ENCODE data around the gene BIRC5.

Gene BIRC5

GRCh38 chr17:78172249-78173051 is 41.6 kb upstream of the BIRC5 start:
- no peak for DNase-seq (ENCODE audit: extremely low read depth, low read depth)
- TF ChIP-seq, protein P1, sequence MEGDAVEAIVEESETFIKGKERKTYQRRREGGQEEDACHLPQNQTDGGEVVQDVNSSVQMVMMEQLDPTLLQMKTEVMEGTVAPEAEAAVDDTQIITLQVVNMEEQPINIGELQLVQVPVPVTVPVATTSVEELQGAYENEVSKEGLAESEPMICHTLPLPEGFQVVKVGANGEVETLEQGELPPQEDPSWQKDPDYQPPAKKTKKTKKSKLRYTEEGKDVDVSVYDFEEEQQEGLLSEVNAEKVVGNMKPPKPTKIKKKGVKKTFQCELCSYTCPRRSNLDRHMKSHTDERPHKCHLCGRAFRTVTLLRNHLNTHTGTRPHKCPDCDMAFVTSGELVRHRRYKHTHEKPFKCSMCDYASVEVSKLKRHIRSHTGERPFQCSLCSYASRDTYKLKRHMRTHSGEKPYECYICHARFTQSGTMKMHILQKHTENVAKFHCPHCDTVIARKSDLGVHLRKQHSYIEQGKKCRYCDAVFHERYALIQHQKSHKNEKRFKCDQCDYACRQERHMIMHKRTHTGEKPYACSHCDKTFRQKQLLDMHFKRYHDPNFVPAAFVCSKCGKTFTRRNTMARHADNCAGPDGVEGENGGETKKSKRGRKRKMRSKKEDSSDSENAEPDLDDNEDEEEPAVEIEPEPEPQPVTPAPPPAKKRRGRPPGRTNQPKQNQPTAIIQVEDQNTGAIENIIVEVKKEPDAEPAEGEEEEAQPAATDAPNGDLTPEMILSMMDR (IDR thresholded peaks at IDR 0.05; ENCODE audit: low read depth, low read length), result no peak

GRCh38 chr17:78173097-78173715 is 40.8 kb upstream of the BIRC5 start:
- no peak for DNase-seq (ENCODE audit: extremely low read depth, low read depth)
- TF ChIP-seq, protein P1 (IDR thresholded peaks at IDR 0.05; ENCODE audit: low read depth, low read length), result no peak

- TF ChIP-seq, protein P1 (IDR thresholded peaks at IDR 0.05; ENCODE audit: low read depth, low read length), result no peak
- DNase-seq (ENCODE audit: extremely low read depth, low read depth), result no peak
Measured at GRCh38 chr17:78174346-78174869, 39.6 kb upstream of the BIRC5 start.

- DNase-seq (ENCODE audit: extremely low read depth, low read depth), result no peak
- TF ChIP-seq, protein P1 (IDR thresholded peaks at IDR 0.05; ENCODE audit: low read depth, low read length), result no peak
Measured at GRCh38 chr17:78174870-78175642, 39.0 kb upstream of the BIRC5 start.

DNA sequence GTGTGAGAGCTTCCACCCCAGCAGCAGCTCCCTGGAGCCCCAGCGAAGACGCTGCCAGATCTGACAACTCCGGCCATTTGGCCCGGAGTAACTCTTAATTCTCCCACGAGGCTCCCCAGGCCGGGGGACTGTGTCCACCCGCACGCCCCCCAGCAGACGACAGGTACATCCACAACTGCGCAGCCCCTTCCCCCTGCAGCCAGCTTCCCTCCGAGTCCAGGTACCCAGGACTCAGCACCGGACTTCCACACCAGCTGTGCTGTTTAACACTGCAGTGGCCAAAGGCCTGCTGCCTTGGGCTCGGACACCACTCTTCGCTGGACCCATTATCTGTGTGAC is 38.4 kb upstream of the BIRC5 start:
- TF ChIP-seq, protein P1 (IDR thresholded peaks at IDR 0.05; ENCODE audit: low read depth, low read length), result no peak
- no peak for DNase-seq (ENCODE audit: extremely low read depth, low read depth)

DNA sequence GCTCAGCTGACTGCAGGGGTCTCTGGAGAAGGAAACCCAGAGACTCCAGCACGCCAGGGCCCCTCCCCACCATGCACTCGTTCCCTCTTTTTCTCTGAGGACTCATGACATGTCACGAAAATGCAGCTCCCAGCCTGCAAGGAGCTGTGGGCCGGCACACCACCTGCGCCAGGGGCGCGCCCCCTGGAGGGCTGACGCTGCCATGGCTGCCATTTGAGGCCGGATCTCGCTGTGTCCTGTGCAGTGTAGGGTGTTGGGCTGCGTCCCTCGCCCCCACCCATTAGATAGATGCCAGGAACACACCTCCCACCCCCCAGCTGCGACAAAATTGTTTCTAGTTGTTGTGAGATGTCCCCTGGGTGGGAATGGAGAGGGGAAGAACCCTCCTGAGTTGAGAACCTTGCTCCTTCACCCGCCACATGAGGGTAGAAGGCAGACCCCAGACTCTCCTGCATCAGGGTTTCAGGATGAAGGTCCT is 37.5 kb upstream of the BIRC5 start:
- TF ChIP-seq, protein P1 (IDR thresholded peaks at IDR 0.05; ENCODE audit: low read depth, low read length), result peak; percentile 86
- DNase-seq (ENCODE audit: extremely low read depth, low read depth), result no peak

Data from AG09319 (cell line).